Medulla oblongata (tissue), 1 donor: Measurements from ENCODE around the gene NAV2.
A peak's percentile ranks its signal among the peaks of the same experiment; 100 is the strongest.

Source experiments
- DNase-seq: peaks from one replicate; pipeline ENCODE4 v3.0.0-alpha.2; 2015; ENCODE audit errors: extremely low spot score

Gene NAV2

DNA sequence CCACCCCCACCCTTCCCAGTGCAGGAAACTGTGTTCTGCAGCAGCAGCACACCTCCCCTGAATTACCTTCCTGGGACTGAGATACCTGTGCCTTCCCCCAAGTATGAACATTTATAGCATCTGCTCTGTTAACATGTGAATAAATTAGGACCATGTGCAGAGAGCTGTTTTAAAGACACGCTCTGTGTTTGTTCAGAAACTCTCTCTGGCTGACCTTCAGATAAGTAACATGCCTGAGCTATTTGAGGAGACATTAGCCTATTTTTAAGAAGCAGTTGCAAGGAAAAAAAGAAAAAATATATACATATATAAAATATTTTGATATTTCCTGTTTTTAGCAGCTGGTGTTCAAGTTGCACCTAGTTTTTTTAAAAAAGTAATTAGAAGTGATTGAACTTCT, 5.4 kb downstream of the NAV2 start:
- no peak for DNase-seq

DNA sequence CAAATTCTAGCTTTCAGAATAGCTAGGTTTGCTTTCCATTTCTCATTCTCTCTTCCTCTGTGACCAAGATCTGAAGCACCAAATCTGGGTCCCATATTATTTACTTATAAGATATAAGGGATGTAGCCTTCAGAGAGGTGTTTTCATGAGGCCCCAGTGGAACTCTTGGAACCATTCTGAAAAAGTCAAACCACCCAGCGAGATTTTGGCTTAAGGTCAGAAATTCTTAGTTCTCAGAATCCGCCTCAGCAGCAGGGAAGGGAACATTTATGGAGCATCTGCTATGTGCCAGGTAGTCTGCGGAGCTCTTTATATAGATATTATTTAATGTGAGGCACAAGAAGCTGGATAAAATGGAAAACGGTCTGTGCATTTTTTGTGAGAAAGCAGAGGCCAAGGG, 6.3 kb downstream of the NAV2 start:
- DNase-seq, result no peak

DNA sequence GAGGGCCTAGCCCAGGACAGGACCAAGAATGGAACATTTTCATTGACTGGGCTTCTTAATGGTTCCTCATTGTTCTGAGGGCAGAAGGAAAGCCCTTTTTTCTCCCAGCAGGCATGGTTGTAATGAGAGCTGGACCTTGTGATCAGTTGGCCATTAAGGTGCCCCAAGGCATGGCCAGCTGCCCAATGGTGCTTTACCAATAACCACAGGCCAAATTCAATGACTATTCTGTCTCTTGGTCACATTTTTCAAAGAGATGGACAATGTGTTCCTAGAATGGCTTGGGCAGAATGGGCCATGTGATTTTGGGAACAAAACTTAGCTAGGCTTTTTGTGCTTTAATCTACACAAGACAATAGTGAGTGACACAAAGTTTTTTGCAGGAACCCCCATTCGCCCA, 7.3 kb downstream of the NAV2 start:
- DNase-seq, result peak; percentile 85

DNA sequence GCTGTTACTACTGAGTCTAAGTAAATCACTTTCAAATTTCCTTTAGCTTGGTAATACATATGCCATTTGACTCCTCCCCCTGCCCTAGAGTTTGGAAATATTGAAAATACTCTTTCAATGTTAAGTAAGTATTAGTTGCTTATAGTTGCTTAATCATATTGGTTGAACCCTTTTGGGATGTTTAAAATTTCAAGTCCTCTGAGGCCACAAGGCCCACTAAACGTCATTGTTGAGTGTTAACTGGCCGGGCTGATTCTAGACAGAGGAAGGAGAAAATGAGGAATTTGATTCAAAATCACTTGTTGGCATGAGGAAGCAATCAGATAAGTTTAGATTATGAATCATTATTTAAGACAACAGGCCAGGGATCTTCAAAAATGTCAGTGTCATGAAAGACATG, 8.5 kb downstream of the NAV2 start:
- no peak for DNase-seq

DNA sequence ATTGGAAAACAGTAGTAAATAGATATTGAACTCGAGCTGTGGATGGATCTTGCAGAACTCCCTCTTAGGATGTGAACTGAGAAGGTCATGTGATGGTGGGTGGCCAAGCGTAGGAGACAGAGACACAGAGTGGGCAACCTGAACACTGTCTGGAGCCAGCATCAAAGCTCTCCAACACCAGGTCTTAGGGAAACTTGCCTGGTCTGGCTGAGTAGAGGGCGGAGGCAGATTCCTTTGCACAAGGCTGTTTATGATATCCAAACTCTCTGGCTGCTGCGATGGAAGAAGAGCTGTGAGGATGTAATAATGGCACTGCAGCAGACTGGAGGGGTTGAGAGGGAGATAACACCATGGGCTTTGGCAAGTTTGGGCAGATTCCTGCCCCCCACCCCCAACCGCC, 10.1 kb downstream of the NAV2 start:
- DNase-seq, result no peak

DNA sequence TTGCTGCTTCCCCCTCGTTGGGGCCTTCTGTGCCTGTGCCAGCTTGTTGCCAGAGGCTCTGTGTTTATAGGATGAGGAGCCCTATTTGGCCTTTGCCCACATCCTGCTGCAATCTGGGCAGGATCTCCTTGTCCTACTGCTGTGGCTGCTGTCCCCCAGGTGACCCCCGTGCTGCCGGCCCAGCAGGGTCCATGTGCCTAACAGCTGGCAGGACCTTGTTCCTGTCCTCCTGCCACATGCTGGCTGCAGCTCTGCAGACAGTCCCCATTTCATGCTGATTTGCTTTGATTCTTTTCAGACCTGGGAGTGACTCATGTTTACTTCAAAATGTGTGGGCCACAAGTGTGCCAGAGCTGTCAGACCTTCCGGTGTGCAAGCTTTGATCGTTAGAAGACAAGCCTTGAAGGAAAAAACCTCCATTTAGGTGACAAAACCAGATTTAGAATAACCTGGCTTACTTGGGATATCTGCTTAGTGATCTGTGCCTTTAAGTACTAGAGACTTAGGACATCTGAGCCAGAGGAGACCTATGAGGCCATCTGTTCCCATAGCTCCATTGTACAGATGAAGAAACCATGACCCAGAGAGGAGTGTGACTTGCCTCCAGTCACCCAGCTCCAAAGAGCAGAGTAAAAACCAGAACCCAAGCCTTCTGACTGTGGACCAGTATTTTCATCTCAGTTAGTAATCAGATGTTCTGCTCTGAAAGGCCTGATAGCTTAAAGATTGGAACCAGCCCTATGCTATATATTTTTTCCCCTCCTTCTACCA, 11.1 kb downstream of the NAV2 start:
- DNase-seq, result no peak

DNA sequence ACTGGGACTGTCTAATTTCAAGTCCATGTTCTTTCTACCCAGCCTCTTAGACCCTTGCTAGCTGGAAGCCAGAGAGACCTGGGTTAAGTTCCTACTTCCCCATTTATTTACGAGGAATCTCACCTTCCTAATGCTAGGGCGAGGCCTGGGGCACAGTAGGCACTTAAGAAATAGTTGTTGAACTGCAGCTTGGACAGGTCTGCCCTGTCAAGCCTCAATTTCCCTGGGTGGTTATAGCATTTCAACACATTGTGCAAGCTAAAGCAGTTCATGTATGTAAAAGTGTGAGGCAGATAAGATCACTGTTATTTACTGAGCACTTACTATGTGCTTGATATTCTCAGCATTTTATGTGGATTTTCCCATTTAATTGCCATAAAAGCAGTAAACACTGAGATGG, 12.1 kb downstream of the NAV2 start:
- DNase-seq, result no peak

DNA sequence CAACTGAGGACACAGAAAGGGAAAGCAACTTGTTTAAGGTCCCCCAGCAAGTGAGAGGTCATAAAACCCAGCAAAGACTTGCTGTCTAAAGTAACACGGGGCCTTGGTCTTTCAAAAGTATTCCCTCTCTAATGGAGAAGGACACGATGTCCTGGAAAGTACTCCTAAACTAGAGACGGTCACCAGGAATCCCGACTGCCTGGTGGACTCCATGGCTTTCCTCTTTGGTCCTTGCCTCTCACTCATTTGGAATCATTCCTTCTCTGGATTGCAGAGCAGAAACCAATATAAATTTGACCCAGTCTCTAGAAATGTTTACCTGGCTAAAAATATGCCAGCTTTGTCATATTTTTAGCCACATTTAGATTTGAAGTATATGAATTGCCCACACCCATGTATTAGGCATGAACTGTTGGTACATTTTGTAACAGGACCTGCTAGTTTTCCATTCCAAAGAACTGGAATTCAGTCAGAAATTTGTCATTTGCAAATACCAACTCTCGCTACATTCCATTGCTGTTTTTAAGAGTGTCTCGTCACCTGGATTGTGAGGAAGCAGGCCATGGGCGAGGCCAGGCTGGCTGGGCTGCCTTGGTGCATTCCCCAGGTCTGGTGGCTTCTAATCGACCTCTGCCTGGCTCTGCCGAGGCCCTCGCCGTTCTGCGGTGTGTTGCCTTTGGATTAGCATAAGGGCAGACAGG, 12.9 kb downstream of the NAV2 start:
- DNase-seq, result no peak

DNA sequence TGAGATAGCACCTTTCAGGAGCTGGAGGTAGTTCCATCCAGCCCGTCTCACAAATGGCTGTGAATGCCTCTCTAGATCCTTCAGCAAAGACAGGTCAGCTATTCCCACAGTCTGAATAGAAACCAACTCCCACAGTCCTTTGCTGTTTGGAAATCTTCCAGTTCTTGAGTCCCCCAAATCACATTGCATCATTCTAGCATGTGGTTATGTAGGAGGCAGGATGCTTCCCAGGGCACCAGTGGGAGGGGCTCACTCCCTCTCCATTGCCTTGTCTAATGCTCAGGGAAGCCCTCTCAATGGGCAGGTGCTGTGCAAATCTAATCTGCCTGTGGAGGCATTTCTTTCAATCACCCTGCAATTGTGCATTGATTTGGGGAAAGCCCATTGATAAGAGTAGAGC, 14.6 kb downstream of the NAV2 start:
- no peak for DNase-seq

DNA sequence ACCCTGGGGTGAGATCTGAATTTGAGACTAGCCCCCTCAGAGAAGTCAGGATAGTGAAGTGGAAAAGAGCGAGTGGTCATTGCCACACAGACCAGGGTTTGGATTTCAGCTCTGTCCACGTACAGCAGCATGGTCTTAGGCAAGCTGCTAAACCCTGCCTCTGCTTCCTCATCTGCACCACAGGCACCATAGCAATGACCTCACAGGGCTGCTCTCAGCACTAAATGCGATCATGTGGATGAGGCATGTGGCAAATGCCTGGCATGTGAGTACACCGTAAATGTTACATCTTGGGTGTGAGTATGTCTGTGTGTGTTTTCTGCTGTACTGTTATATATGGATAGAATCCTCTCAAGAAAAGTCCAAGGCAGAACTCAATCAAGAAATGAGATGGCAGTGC, 15.8 kb downstream of the NAV2 start:
- DNase-seq, result no peak

DNA sequence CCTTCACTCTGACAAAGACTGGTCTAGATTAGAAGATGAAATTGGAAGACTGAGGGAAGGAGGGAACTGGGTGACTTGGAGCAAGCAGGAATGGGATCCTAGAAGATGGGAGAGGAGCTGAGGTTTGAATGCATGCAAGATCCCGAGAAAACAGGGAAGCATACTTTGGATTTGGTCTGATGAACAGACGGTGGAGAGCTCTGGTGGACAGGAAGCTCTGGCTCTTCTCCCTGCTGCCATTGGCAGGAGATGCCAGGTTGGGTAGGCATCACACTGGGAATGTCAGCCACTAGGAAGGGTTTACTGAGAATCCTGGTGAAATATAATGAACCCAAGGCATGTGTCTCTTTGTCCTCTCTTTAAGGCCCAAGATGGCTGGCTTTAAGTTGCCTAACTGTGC, 16.5 kb downstream of the NAV2 start:
- DNase-seq, result no peak

DNA sequence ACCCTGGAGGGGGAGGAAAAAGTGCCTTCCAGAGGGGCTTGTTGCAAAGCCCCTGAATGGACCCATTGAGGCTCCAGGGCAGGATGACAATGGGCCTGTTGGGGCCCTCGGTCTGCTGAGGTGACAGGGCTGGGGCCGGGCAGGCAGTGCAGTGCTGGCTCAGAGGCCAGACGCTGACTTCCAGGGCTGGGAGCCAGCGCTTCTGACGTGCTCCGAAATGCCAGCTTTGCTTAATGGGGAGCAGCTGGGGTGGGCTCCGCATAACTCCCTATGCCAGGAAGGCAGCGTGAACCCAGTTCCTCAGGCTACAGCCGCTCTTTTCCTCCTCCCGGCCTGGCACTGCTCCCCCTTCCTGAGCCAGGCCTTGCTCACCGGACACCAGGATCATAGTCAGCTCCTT, 17.7 kb downstream of the NAV2 start:
- peak; percentile 78 for DNase-seq

DNA sequence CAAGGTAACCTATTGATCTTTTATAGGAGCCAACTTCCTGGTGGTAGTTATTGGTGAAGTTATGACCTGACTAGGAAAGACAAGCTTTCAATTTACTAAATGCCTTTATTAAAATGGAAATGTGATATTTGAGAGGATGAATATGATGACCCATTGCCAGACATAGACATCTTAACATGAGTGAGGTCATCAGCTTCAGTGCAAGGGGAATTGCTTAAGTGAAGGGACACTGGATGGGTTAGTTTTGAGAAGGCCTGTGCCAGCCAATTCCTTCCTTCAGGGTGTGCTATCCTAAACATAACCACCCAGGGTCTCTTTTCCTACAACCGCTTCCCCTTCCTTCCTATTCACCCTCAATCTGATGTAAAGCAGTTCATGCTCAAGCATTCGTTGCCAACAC, 21.5 kb downstream of the NAV2 start:
- no peak for DNase-seq

DNA sequence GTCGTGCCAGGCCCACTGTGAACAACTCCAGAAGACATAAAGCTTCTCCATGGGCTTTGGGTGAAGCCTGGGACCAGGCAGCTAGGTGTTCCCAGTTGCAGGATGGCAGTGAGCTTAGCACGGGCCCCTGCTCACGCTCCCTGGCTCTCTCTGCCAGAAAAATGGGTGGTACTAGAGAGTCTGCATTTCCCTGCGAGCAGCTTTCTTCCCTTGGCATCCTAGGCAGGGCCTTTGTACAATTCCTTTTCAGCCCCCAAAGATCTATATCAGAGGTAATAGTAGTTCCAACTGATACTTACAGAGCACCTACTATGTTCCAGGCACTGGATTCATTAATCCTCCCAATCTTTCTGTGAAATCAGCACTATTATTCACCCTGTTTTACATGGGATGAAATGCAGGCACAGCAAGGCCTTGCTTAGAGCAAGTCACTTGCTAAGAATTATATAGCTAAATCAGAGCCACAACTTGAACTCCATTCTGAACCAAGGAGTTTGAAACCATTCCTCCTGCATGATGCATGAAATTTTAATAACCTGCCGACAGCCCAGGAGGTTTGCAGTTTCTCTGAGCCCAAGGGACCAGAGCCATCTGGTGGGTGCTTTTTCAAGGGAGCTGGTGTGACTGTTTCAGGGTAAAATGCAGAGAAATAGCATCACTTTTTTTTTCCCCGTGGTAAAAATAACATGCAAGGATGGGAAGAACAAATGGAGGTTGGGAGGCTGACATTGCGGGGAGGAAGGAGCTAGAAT, 22.7 kb downstream of the NAV2 start:
- no peak for DNase-seq

DNA sequence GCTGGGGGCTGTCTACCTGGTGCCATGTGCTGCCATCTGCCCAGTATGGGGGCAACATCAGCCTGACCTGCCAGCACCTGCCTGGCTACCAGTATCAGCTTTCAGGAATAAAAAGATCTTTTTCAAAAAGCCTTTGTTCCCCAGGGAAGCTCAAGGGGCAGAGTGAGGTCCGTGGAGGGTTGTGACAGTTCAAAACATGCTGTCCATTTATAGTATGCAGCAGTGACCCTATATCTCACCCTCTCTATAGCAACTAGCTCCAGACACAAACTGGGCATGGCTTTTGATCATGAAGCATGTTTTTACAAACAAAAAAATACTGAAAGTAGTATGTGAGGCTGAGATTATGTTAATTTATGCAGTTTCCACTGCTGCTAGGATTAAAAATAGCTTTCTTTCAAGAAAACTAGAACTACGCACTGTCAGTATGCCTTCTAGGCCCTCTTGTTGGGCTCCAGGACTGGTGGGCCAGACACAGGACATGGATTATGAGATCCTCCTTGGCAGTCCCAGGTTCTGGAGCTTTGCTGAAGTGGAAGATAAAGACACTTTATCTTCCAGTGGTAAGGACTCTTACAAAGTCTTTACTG, 23.4 kb downstream of the NAV2 start:
- DNase-seq, result no peak

DNA sequence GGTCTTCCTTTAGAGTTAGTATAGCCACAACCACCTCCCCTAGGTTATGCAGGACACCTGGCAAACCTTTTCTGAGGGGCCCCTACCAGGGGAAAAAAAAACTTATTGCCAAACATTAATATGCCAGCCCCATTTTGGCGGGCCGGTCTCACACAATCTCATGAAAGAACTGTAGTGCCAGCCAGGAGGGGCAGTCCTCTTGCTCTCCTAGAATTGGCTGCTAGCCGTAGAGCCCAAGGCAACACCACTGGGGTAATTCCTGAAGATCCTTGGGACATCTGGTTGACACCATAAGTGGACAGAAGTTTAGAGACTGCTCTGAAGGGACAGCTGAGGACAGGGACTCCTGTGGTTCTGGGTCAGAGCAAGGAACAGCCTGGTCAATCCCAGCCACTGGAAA, 24.2 kb downstream of the NAV2 start:
- DNase-seq, result no peak

DNA sequence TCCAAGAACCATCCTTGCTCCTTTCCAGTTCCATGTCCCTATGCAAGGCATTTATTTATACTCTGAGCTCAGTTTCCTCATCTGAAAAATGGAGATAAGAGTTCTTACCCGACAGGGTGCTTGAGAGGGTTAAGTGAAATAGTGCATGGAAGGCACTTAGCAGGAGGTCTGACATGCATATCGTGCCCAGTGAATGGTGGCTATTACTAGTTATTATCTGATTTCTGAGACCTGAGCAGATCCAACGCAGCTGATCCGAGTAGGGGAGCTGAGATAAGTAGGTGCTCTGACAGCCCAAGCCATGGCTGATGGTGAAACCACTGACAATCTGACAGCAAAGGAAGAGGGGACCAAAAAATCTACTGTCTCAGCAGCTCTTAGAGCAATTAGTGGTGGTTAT, 24.9 kb downstream of the NAV2 start:
- DNase-seq, result no peak

DNA sequence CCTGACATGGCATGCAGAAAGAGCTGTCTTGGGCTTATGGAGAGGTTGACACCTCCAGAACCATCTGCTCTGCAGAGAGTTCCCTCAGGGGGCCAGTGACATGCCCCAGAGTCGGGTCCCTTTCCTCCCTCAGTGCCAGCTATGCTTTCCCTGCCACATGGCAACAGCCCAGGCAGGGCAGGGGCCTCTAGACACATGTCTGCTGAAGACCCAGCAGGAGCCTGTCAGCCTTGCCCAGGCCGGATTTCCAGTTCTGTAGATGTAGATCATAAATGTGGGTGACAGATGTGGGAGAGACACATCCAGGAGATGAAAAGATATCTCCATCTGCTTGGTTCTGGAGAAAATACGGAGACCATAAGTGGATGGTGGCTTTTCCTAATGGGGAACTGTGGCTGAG, 25.5 kb downstream of the NAV2 start:
- no peak for DNase-seq

DNA sequence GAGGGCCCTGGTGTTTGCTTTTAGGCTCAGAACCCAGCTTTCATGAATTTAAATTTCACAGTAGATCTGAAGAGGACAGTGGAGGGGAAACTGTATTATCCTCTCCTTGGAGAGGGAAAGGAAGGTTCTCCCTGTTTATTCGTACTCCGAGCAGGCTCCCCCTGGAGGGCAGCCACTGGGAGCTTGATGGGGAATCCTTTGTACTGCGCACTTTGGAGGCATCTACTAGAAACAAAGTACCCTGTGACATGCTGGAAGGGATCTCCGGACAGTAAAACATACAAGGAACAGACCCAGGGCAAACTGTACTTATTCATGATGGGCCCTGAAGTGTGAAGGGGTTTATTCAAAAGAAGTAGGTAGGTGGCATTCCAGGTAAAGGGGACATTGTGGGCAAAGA, 27.2 kb downstream of the NAV2 start:
- DNase-seq, result peak; percentile 74

DNA sequence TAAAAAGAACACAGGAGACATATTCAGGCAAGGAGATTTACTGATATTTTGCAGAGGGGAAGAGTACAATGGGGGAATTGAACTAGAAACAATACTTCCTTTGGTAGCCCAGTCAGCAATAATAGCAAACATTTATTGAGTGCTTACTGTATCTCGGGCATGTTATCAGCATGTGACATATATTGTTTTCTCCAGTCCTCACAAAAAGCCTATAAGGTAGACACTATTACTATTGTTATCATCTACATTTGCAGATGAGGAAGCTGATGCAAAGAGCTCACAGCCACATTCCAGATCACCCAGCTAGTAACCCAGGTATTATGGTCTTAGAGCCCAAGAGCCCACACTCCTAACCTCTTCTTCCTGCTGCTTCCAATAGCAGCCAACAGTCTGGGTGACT, 27.9 kb downstream of the NAV2 start:
- no peak for DNase-seq

DNA sequence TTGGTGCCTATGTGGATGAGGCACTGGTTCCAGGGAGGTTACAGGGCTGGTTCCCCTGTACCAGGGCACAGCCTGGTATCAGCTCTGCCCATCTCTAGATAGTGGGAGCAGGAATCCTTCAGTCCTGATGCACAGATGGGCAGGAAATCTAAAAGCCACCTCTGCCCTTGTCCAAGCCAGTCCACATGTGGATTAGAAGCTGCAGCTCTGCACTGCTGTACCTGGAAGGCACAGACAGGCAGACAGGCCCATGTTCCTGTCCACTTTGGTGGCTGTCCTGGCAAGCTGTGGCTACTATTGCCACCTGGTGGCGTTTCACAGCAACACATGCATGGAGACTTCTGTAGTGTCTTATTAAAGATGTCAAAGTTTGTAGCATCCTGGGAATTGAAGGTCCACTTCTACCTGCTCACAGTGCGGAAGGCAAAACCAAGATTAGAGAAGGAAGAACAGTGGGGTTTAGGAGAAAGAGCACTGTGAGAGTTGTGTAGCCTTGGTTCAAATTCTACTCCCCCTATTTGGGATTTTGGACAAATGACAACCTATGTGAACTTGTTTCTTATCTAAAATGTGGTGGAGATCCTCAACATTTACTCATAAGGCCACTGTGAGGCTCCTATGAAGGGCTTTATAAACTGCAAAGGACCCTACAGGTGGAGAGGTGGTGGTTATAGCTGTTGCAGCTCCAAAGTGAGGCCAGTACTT, 30.1 kb downstream of the NAV2 start:
- DNase-seq, result peak; percentile 91

DNA sequence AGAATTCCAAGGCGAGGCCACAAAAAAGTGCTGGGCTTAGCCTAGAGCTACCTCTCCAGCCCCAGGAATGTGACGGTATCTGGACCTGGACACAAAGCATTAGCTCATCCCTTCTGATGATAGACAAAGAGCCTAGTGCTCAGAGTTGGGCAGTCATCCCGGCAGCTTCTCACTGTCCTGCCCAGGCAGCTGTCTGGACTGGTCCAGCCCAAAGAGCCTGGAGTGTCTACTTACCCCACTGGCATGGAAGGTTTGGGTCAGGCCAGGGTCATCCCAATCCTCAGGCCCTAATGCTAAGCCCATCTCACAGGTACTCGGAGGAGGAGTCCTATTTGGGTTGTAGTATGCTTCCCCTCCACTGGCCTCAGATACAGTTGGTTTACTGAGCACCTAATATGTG, 31.0 kb downstream of the NAV2 start:
- no peak for DNase-seq
